GM21390 (cell line): ENCODE measurements around the gene DRG2.

Experiments
- ATAC-seq: cut with Tn5 transposase; IDR thresholded peaks from one replicate; pipeline ENCODE4 v1.9.1; 2021; ENCODE audit not compliant: unreplicated experiment

The DRG2 gene

GRCh38 chr17:18087610-18088491 is at the start of gene DRG2:
Gene DRG2 (plus strand): TSS chr17:18087948. CDS start chr17:18088024, 76 bp downstream.
- peak; percentile 85 for ATAC-seq

- peak; percentile 4 for ATAC-seq
Measured at GRCh38 chr17:18038149-18038850, 49.4 kb upstream of the DRG2 start.

GRCh38 chr17:18038861-18039534 is 48.8 kb upstream of the DRG2 start, which contains the start of the genes ATPAF2 and GID4:
Gene ATPAF2 (minus strand): TSS chr17:18039168. CDS start chr17:18039013, 155 bp downstream.
Gene GID4 (plus strand): TSS chr17:18039408. CDS start chr17:18039465, 57 bp downstream.
- peak; percentile 80 for ATAC-seq

- peak; percentile 20 for ATAC-seq
Measured at GRCh38 chr17:18039535-18040260, 48.0 kb upstream of the DRG2 start.

- no peak for ATAC-seq
Measured at GRCh38 chr17:18040261-18040858, 47.4 kb upstream of the DRG2 start.

- no peak for ATAC-seq
Measured at GRCh38 chr17:18041776-18042175, 46.0 kb upstream of the DRG2 start.

GRCh38 chr17:18042983-18043382 is 44.8 kb upstream of the DRG2 start:
- no peak for ATAC-seq

- ATAC-seq, result no peak
Measured at GRCh38 chr17:18043491-18043890, 44.3 kb upstream of the DRG2 start.

GRCh38 chr17:18044609-18045008 is 43.1 kb upstream of the DRG2 start:
- no peak for ATAC-seq

- no peak for ATAC-seq
Measured at GRCh38 chr17:18045691-18046350, 41.9 kb upstream of the DRG2 start.

GRCh38 chr17:18055597-18055996 is 32.2 kb upstream of the DRG2 start:
- no peak for ATAC-seq

GRCh38 chr17:18056214-18056613 is 31.5 kb upstream of the DRG2 start:
- ATAC-seq, result no peak

- no peak for ATAC-seq
Measured at GRCh38 chr17:18059283-18059682, 28.5 kb upstream of the DRG2 start.

GRCh38 chr17:18064053-18064452 is 23.7 kb upstream of the DRG2 start:
- no peak for ATAC-seq

- no peak for ATAC-seq
Measured at GRCh38 chr17:18065546-18065945, 22.2 kb upstream of the DRG2 start.

- no peak for ATAC-seq
Measured at GRCh38 chr17:18066866-18067265, 20.9 kb upstream of the DRG2 start.

GRCh38 chr17:18069101-18069500 is 18.6 kb upstream of the DRG2 start:
- ATAC-seq, result no peak

- ATAC-seq, result no peak
Measured at GRCh38 chr17:18070861-18071340, 16.8 kb upstream of the DRG2 start.

GRCh38 chr17:18071751-18072150 is 16.0 kb upstream of the DRG2 start:
- no peak for ATAC-seq
